Stimulated activated naive CD8-positive, alpha-beta T cell treated with anti-CD3 and anti-CD28 coated beads, Interleukin-15, amount 100 ng/mL, for 72 hours (primary cell): ENCODE data around the gene ATP2B1.
"Not testable (repeated sequence)": the region's sequence is repeated elsewhere in the genome, so short reads cannot be mapped to it uniquely, and the experiment has no call there.

Experiments
- ATAC-seq: fragments of 150-1000 bp; cut with Tn5 transposase; 2 replicates; pipeline ENCODE4 v1.10.0; 2021; ENCODE audit warnings: mild to moderate bottlenecking, moderate library complexity
- DNase-seq, 2 donors: peaks; one replicate each; pipeline ENCODE4 v3.0.0; 2021 to 2022
- H3K27ac Mint-ChIP-seq, 2 donors: one replicate each; pipeline ENCODE4 v1.8.0; 2022; ENCODE audit warnings: mild to moderate bottlenecking in 2 of 2, mixed read lengths in 2 of 2, moderate library complexity in 2 of 2
- H3K27me3 Mint-ChIP-seq: one replicate; pipeline ENCODE4 v1.8.0; 2022; ENCODE audit warnings: mixed read lengths
- H3K4me1 Mint-ChIP-seq: one replicate; pipeline ENCODE4 v1.8.0; 2022; ENCODE audit warnings: mild to moderate bottlenecking, mixed read lengths
- H3K4me3 Mint-ChIP-seq, 2 donors: one replicate each; pipeline ENCODE4 v1.8.0; 2022; ENCODE audit warnings: mild to moderate bottlenecking in 2 of 2, mixed read lengths in 2 of 2, moderate library complexity in 1 of 2
- H3K9me3 Mint-ChIP-seq, 2 donors: one replicate each; pipeline ENCODE4 v1.8.0; 2022; ENCODE audit warnings: mixed read lengths in 2 of 2

Gene ATP2B1

DNA sequence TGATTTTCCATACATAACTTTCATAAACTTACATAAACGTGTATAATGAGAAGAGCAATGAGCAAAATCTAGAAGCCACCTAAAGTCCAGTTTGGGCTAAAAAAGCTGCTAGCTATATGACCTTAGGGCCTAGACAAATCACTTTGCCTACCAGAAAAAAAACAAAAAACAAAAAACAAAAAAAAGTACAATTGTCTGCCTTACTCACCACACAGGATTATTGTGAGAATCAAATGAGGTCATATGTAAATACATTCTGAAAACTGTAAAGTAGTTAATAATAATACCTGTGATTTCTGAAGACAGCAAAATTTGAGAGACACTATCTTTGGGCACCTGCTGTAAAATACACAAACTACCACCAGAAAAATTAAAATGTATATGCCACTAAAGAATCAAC is 4.2 kb downstream of the ATP2B1 start:
- H3K27ac Mint-ChIP-seq = no peak overlapping the region
- no peaks in the 10 kb centered on the region for H3K9me3 Mint-ChIP-seq
- H3K4me1 Mint-ChIP-seq = peaks cover 58% of the 10 kb centered on the region
- no peak overlapping the region for H3K4me3 Mint-ChIP-seq
- ATAC-seq (no peak), DNase-seq (no peak)
- no peaks in the 10 kb centered on the region for H3K27me3 Mint-ChIP-seq

DNA sequence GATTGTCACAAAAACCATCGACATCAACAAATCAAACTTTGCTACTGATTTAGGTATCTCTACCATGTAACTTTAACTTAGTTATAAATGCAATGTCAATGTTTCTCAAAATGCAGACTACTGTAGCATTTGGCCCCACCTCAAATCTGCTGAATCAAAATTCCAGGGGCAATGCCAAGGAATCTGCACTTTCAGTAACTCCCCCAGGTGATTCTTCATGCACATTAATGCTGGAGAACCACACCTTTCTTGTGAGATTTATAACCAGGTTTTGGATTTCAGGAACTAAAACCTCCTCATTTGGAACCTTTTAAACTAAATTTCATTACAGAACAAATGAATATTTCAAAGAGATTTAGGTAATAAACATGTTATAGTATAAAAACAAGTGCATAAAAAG is 4.9 kb downstream of the ATP2B1 start:
- H3K4me3 Mint-ChIP-seq = no peak overlapping the region
- ATAC-seq = no peak
- H3K27me3 Mint-ChIP-seq = no peaks in the 10 kb centered on the region
- H3K4me1 Mint-ChIP-seq = peaks cover 63% of the 10 kb centered on the region
- no peaks in the 10 kb centered on the region for H3K9me3 Mint-ChIP-seq
- DNase-seq = no peak
- H3K27ac Mint-ChIP-seq = no peak overlapping the region

DNA sequence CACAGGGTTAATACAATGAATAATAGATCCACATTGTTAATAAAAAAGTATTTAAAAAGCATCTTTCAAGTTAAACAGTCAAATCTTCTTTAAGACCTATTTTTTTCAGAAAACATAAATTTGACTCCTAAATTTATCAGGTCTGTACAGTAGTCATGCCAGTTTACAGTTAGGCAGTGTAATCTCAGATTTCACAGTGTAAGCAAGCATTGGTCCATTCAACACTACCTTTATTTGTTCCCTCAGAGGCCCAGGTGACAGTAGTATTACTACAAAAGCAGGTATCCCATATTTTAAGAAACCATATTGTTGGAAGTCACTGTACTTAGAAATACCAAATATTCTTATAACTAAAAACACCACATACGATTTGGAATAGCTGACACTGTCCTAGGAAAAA is 6.1 kb downstream of the ATP2B1 start:
- H3K4me1 Mint-ChIP-seq = peaks cover 69% of the 10 kb centered on the region
- no peaks in the 10 kb centered on the region for H3K27me3 Mint-ChIP-seq
- H3K9me3 Mint-ChIP-seq = no peaks in the 10 kb centered on the region
- DNase-seq (no peak), ATAC-seq (no peak)
- no peak overlapping the region for H3K4me3 Mint-ChIP-seq
- H3K27ac Mint-ChIP-seq = no peak overlapping the region

DNA sequence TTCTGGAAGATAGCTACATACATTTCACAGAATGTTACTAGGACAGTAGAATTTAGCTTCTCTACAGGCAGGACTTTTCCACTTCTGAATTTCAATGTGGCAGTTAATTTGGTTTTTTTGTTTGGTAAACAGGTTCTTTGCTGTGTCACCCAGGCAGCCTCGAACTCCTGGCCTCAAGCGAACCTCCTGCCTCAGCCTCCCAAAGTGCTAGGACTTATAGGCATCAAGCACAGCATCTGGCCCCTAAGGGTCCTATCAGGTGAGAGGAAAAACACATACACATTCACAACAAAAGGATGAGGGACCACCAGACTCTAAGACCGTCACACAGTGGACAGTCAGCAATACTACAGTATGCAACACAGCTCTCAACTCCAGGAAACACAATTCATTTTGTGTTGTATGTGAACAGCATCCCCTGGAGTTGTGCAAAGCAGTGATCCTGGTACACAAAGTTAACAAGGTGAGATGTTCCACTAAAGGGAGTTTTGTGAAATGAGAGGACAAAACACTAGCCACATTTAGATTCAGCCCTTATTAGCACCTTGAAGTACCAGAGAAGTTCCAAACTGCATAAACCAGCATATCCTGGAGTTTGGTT is 6.9 kb downstream of the ATP2B1 start:
- H3K27ac Mint-ChIP-seq = no peak overlapping the region
- H3K27me3 Mint-ChIP-seq = no peaks in the 10 kb centered on the region
- DNase-seq (no peak), ATAC-seq (no peak)
- H3K4me1 Mint-ChIP-seq = peaks cover 72% of the 10 kb centered on the region
- H3K9me3 Mint-ChIP-seq = no peaks in the 10 kb centered on the region
- H3K4me3 Mint-ChIP-seq = no peak overlapping the region

GRCh38 chr12:89700191-89700810 is 8.3 kb downstream of the ATP2B1 start:
- Mint-ChIP-seq H3K4me1 (peaks cover 70% of the 10 kb centered on the region), H3K27ac (no peak overlapping the region), H3K9me3 (no peaks in the 10 kb centered on the region), H3K4me3 (no peak overlapping the region), H3K27me3 (no peaks in the 10 kb centered on the region)
- DNase-seq (no peak), ATAC-seq (no peak)

- Mint-ChIP-seq H3K27ac (no peak overlapping the region), H3K4me1 (peaks cover 74% of the 10 kb centered on the region), H3K4me3 (no peak overlapping the region), H3K27me3 (no peaks in the 10 kb centered on the region), H3K9me3 (no peaks in the 10 kb centered on the region)
- DNase-seq (no peak), ATAC-seq (no peak)
Observed at GRCh38 chr12:89698607-89699006, 10.0 kb downstream of the ATP2B1 start.

DNA sequence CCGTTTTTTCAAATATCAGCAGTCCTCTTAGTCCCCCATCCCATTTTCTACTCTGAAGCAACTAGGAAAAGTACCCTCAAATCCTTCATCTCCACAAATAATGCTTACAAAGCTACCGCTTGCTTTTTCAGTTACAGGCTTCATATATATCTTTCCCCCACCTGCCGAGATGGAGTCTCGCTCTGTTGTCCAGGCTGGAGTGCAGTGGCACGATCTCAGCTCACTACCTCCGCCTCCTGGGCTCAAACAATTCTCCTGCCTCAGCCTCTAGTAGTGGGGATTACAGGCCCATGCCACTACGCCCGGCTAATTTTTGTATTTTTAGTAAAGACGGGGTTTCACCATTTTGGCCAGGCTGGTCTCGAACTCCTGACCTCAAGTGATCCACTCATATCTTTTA is 10.9 kb downstream of the ATP2B1 start:
- H3K4me1 Mint-ChIP-seq = peaks cover 75% of the 10 kb centered on the region
- H3K27ac Mint-ChIP-seq, H3K9me3 Mint-ChIP-seq, H3K27me3 Mint-ChIP-seq, ATAC-seq, H3K4me3 Mint-ChIP-seq, DNase-seq: not testable (repeated sequence)

DNA sequence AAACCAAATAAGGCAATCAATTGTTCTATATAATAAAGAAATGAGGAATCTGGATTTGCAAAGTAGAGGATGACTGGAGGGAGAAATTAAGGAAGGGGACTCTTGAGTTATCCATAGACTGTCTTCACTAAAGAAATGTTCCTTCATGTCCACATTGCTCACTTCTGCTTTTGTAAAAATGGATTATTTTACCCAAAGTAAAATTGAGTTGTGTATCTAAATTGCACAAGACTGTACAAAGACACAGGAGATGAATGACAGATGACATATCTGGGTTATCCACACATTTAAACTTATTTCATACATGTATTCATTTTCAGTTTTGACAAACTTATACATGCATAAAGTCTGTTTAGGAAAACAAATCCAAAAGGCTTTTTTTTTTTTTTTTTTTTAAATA is 11.3 kb downstream of the ATP2B1 start:
- peak overlapping the region in 1 of 2 donors; percentile 91 for H3K27ac Mint-ChIP-seq
- DNase-seq (no peak), ATAC-seq (no peak)
- H3K4me1 Mint-ChIP-seq = peaks cover 75% of the 10 kb centered on the region
- H3K27me3 Mint-ChIP-seq = no peaks in the 10 kb centered on the region
- H3K4me3 Mint-ChIP-seq = no peak overlapping the region
- H3K9me3 Mint-ChIP-seq = no peaks in the 10 kb centered on the region

- ATAC-seq = no peak
- H3K4me3 Mint-ChIP-seq = no peak overlapping the region
- DNase-seq = no peak
- no peaks in the 10 kb centered on the region for H3K9me3 Mint-ChIP-seq
- no peaks in the 10 kb centered on the region for H3K27me3 Mint-ChIP-seq
- peaks cover 67% of the 10 kb centered on the region for H3K4me1 Mint-ChIP-seq
- no peak overlapping the region for H3K27ac Mint-ChIP-seq
Observed at GRCh38 chr12:89695830-89696229, 12.8 kb downstream of the ATP2B1 start.

- DNase-seq (no peak), ATAC-seq (no peak)
- no peaks in the 10 kb centered on the region for H3K27me3 Mint-ChIP-seq
- no peaks in the 10 kb centered on the region for H3K9me3 Mint-ChIP-seq
- H3K4me3 Mint-ChIP-seq = no peak overlapping the region
- no peak overlapping the region for H3K27ac Mint-ChIP-seq
- H3K4me1 Mint-ChIP-seq = peaks cover 65% of the 10 kb centered on the region
Observed at GRCh38 chr12:89695100-89695499, 13.5 kb downstream of the ATP2B1 start.

DNA sequence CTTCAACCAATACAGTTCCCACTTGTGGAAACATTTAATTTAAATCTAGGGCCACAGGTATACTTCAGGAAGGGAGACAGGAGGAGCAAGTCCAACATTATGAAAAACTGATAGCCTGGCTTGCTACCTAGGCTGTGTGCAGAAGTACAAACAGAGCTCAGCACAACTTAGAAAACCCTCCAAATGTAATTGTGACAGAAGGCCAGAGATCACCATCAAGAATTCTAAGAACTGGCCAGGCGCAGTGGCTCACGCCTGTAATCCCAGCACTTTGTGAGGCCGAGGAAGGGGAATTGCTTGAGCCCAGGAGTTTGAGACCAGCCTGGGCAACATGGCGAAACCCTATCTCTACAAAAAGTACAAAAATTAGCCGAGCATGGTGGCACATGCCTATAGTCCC is 14.1 kb downstream of the ATP2B1 start:
- Mint-ChIP-seq H3K9me3 (no peaks in the 10 kb centered on the region), H3K4me3 (no peak overlapping the region), H3K27me3 (no peaks in the 10 kb centered on the region), H3K27ac (peak overlapping the region in 1 of 2 donors; percentile 34), H3K4me1 (peaks cover 63% of the 10 kb centered on the region)
- no peak for DNase-seq
- no peak for ATAC-seq

GRCh38 chr12:89693639-89694202 is 14.9 kb downstream of the ATP2B1 start:
- DNase-seq (no peak), ATAC-seq (no peak)
- H3K9me3 Mint-ChIP-seq = no peaks in the 10 kb centered on the region
- H3K4me3 Mint-ChIP-seq = no peak overlapping the region
- H3K27me3 Mint-ChIP-seq = no peaks in the 10 kb centered on the region
- no peak overlapping the region for H3K27ac Mint-ChIP-seq
- peaks cover 61% of the 10 kb centered on the region for H3K4me1 Mint-ChIP-seq

GRCh38 chr12:89692439-89692838 is 16.2 kb downstream of the ATP2B1 start:
- DNase-seq (no peak), ATAC-seq (no peak)
- Mint-ChIP-seq H3K27ac (no peak overlapping the region), H3K9me3 (no peaks in the 10 kb centered on the region), H3K4me3 (no peak overlapping the region), H3K4me1 (peaks cover 54% of the 10 kb centered on the region), H3K27me3 (no peaks in the 10 kb centered on the region)

GRCh38 chr12:89691659-89692058 is 17.0 kb downstream of the ATP2B1 start:
- peaks cover 46% of the 10 kb centered on the region for H3K4me1 Mint-ChIP-seq
- H3K4me3 Mint-ChIP-seq = no peak overlapping the region
- no peaks in the 10 kb centered on the region for H3K27me3 Mint-ChIP-seq
- H3K27ac Mint-ChIP-seq = no peak overlapping the region
- no peaks in the 10 kb centered on the region for H3K9me3 Mint-ChIP-seq
- ATAC-seq (no peak), DNase-seq (no peak)

GRCh38 chr12:89690925-89691324 is 17.7 kb downstream of the ATP2B1 start:
- H3K9me3 Mint-ChIP-seq = no peaks in the 10 kb centered on the region
- no peak overlapping the region for H3K27ac Mint-ChIP-seq
- H3K4me3 Mint-ChIP-seq = no peak overlapping the region
- no peak for DNase-seq
- H3K27me3 Mint-ChIP-seq = no peaks in the 10 kb centered on the region
- H3K4me1 Mint-ChIP-seq = peaks cover 39% of the 10 kb centered on the region
- ATAC-seq = no peak

DNA sequence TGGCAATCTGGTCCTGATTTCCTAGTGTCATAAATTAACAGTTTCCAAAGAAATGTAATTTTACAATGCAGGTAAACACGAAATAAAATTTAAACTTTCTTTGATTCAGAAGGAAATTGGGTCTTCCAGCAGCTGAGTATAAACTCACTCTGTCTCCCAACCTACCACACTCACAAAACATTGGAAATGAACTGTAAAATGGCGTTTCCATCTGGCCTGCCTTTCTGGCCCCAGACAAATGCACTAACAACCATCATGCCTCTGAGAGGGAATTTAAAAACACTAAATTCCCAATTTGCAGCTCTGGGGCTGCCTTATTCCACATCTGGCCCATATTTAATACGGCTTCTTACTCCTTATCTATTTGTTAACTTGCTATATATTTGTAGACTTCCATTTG is 19.3 kb downstream of the ATP2B1 start:
- DNase-seq (no peak), ATAC-seq (no peak)
- no peaks in the 10 kb centered on the region for H3K27me3 Mint-ChIP-seq
- H3K4me1 Mint-ChIP-seq = peaks cover 30% of the 10 kb centered on the region
- no peak overlapping the region for H3K4me3 Mint-ChIP-seq
- peaks cover 0 to under 1% of the 10 kb centered on the region in 2 donors for H3K9me3 Mint-ChIP-seq
- no peak overlapping the region for H3K27ac Mint-ChIP-seq

- ATAC-seq (no peak), DNase-seq (no peak)
- no peaks in the 10 kb centered on the region for H3K27me3 Mint-ChIP-seq
- H3K4me3 Mint-ChIP-seq = no peak overlapping the region
- peak overlapping the region in 1 of 2 donors; percentile 31 for H3K27ac Mint-ChIP-seq
- peaks cover 13 to 25% of the 10 kb centered on the region in 2 donors for H3K9me3 Mint-ChIP-seq
- H3K4me1 Mint-ChIP-seq = peaks cover 16% of the 10 kb centered on the region
Observed at GRCh38 chr12:89686311-89686710, 22.3 kb downstream of the ATP2B1 start.
